Activated CD4-positive, alpha-beta T cell treated with anti-CD3 and anti-CD28 coated beads, Interleukin-2, amount 50 U/mL, for 16 hours (primary cell): ENCODE data around the gene FOXO3.

ENCODE experiments used
- DNase-seq: peaks from one replicate; pipeline ENCODE4 v3.0.0-alpha.2; 2020

Gene FOXO3

DNA sequence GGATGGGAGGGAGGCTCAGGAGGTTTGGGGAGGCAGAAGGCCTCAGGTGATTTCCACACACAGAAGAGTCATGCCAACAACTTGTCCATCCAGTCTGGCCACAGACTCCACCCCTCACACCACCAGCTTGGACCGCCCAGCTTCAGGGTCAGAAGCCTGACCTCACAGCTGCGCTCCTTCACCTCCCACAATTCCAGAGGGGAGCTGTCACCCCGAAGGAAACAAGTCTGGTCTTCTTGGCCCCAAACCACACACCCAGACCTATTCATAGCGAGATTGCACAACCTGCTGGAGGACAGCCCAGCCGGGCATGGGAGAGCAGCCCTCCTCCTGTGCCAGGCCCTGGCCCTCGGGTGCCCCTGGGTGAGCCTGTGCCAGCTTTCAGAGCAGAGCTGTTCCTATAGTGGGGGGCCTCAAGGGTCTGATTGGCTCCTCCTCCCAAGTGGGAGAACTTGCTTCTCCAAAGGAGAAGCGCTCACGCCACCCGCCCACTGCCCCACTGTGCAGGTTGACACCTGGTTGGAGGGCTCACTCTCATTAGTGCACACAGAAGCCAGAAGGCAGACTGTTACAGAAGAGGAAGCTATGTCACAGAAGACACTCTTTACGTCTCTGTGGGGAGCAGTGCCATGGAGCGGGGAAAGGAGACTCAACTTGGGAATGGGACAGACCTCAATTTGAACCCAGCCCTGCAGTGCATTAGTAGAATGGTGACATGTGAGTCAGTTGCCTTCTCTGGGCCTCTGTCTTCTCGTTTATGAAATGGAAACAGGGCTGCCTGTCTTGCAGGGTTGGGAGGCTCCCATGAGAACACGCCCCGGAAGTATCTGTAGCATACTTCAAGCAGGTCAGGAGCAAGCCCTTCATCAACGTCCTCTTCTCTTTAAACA lies 128.8 kb downstream of the FOXO3 start:
- no peak for DNase-seq

DNA sequence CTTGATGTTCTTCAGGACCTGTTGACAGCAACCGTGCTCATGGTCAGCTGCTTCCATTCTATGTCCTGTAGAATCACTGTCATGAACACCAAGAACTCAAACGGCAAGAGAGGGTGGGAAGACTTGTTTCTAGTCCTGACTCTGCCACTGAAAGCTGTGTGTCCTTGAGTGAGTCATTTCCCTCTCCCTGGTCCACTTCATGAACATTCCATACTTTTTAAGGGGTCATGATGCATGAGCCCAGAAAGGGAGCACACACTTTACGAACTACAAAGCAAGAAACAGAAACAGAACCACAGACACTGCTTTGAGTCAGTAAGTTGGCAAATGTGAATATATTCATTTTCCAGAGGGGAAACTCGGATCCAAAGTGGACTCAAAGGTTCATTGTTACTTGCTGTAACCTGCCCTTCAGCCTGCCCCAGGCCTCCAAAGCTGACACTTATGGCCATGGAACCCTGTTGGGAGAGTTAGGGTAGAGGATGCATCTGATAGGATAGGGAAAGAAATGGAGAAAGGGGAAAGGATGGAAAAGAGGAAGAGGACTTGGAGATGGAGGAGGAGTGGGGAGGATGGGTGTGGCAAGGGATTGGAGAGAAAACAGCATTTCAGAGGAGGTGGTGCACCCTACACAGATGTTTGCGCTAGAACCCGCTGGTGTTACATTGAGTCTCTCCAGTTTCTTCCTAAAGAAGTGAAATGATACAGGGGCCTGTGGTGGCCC lies 129.8 kb downstream of the FOXO3 start:
- no peak for DNase-seq

DNA sequence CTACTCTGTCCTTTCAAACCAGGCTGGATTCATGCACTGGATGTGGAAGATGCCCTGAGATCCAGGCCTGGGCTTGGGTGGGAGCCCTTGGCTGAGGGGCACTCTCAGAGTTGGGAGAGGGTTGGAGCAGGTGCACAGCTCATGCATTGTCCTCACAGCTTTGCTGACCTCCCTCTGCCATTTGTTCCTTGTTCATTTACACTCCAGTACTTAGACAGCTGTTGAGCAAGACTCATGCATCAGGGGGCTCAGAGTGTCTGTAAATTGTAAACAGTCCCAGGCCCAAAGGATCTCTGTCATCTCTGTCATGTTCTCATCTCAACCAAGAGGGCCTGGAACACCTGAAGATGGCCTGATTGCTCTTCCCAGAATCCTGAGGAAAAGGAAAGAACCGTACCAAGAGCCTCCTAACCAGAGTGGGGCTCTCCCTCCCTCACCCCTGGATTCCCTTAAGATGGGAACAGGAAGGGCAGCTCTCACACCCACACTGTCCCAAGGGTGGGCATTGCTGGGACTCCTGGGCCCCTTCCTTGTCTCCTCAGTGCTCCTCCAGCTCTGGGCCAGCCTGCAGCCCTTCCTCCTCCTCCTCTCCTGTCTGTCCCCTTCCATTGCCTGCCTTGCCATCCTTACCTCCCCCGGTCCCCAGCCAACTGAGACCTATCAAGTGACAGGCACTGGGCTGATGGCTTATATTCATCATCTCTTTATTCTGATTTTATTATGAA lies 132.9 kb downstream of the FOXO3 start:
- DNase-seq: no peak

DNA sequence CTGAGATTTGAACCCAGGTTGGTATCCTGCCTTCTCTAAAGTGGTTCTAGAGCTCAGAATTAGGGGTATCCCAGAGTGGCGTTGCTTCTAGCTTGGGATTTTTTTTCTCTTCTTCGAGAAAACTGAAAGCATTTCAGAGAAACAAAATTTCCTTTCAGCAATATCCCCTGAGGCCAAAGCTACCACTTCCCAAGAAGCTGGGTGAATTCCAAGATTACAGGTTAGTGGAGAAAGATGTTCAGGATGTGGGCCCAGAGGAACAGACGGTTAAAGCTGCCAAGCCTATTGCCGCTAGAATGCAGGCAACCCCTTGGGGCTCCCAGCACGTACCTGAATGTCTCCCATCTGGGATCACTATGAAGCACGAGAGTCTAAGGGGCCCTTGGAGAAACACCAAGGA lies 134.1 kb downstream of the FOXO3 start:
- DNase-seq: no peak

DNA sequence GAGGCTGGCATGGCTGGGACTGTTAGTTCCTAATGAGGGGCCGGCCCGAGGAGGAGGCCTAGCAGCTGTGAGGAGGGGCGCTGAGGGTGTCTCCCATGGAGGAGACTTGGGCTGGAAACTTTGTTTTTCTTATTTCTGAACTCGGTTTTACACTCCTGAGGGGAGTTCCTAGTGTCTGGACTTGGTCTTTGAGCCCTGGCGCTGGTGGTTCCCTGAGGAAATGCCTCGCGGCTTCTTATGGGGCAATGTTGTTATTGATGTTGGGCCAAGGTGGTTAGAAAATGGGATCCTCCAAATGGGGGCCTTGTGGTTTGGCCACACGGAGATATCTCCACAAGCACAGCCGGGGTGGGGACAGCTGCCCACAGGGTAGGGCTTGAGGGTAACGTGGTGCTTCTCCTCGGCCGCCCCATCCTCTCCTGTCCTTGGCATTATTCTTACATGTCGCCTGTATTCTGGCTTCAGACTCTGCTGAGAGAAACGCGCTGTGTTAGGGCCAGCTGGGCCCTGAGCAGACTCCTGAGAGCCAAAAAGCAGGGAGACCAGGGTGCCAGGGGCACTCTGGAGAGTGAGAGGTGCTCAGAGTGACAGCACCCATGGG lies 136.9 kb downstream of the FOXO3 start:
- no peak for DNase-seq

DNA sequence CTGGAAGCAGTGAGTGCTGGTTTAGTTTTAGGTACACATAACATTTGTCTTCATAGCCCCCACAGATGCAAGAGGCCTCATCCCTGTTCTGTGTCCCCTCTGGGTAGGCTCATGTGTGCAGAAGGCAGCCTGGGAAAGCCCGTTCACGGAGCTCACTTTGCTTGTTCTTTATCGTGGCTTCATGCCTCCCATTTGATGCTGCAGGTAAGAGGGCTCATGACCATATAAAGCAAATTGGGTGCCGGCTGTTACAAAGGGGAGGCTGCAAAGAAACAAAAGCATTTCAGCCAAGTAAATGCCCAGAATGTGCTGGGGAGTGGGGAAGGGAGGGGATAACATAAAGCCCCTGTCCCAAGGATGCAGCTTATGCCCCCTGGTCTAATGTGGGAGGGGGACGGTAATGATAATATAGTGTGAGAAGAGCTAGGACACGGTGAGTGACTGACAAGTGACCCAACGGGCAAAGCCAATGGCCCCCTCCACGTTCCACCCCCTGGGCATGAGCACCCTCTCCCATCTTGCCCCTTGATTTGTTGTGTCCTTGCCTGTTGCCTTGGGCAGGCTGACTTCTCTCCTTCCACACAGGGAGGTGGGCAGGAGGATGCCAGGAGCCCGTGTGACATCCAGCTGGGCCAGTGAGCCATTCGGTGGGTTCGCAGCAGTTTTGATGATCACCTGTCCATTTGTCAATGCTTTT lies 138.0 kb downstream of the FOXO3 start:
- DNase-seq: no peak

DNA sequence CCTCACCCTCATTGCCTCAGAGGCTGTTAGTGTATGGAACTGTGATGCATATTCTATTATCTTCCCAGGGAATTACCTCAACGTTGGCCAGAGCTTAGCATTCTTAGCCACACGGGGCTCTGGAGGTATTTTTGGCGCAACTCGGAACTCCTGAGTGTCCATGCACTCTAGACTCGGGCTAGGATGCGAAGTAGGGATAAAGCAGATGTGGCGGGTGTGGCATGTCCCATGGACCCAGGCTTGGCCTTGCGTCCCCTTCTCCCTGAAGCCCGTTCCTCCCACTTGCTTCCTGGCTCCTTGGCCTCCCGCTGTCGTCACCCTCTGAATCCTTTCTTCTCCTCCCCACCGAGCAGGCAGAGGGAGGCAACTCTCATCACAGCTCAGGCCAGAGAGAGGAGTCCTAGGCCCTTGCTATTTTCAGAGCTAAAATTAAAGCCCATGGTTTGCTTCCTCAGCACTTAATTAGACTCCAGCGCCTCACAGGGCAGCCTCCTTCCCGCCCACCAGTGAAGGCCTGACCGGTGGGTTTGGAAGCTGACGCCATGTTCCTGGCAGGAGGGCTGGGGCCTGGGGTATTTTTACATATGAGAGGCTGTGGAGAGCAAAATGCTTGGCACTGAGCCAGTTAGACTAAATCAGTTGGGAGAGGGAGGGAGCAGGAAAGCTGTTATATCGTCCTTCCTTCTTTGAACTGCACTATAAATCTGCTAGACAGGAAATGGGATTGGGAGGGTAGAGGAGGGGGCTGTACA lies 138.7 kb downstream of the FOXO3 start:
- no peak for DNase-seq

DNA sequence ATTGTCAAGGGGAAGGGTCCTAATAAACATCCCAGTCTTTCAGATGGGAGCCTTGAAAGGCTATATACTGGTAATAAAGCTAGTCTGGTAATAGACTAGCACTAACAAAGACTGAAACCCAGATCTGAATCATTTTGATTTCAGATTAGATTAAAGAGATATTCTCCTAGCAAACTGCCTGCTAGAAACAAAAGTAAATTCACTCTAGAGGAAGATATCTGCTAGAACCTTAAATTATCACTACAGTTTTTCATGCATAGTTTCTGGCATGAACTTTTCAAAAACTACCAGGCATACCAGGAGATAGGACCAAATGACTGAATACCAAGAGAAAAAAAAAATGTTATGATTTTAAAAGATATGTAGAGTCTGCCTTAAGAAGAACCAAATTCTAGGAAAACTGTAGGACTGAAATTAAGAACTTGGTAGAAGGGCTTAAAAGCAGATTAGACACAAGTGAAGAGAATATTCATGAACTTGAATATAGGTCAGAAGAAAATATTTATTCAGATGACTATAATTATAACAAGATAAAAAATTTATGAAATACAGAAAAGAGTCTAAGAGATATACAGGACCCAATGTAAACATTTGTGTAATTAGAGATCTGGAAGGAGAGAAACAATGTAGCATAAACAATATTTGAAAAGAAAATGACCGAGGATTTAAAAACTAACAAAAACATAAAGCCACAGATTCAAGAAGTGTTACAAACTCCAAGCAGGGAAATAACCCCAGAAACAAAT lies 141.6 kb downstream of the FOXO3 start:
- peak; percentile 8 for DNase-seq

DNA sequence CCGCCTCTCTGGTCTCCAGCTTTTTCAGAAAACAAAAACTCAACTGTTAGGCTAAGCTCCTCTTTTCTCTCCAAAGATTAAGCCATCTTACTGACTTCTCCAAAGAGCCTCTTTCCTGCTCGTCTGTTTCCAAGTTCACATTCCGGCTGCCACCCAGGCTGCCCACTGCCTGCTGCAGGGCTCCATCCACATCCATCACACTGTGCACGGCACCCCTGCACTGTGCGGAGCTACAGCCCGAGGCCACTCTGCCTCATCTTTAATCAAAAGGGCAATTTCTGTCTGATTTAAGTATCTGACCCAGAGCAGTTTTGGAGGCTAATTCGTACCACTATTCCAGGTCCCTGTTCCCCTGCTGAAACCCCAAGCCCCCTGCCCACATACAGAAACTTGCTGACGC lies 145.9 kb downstream of the FOXO3 start:
- DNase-seq: no peak

DNA sequence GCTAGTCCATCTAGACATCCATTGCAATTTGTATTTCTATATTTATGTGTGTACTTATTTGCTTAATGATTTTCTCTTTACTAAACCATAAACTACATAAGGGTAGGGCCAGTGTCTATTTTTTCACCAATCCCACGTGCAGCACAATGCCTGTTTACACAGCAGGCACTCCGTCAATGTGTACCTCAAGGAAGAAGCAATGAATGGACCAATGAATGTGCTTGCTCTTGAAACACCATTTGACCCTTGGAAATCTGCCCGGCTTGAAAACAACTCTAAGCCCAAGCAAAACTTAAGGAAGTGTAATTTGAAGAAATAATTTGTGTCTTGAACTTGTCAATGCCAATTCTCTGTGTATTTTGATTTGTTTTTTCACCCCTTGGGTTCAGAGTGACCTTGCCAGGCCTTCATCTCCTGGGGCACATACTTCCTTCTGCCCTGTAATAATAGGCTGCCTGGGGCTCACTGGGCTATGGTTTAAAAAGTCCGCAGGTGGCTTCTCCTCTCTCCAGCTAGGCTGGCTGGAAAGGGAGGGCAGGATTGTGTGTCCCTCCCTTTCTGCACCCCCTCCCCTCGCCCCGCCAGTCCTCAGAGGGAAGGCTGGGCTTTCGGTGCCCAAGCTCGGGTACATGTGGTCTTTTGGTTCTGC lies 146.7 kb downstream of the FOXO3 start:
- no peak for DNase-seq

DNA sequence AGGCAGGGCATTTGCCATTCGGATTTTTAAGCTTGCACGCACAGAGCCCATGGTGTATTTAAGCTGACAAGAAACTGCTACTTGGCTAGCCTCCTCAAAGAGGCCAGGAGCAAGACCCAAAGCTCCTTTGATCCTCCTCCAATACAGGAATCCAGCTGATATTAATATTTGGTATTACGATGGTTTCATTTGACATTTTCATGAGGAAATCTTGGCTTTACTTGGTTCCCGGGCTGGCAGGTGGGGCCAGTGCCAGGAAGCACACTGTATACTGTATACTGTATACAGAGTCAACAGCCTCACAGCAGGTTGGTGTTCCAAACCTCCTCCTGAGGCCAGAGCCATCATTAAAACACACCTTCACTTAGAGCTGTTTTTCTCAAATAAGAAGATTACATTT lies 149.3 kb downstream of the FOXO3 start:
- DNase-seq: no peak

DNA sequence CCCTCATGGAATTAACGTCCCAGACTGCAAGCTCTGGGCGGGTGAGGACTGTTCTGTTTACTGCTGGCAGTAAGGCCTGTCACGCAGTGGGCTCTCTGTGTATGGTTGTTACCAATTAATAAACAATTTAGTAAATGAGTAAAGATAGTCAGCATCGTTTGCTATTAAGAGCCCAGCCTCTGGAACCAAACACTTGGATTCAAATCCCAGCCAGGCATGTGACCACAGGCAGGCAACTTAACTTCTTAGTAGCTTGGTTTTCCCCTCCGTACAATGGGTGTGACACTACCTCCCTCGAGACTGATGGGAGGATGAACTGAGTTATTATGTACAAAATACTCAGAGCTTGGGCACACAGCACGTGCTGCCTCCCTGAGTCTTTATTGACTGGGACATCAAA lies 149.8 kb downstream of the FOXO3 start:
- no peak for DNase-seq

DNA sequence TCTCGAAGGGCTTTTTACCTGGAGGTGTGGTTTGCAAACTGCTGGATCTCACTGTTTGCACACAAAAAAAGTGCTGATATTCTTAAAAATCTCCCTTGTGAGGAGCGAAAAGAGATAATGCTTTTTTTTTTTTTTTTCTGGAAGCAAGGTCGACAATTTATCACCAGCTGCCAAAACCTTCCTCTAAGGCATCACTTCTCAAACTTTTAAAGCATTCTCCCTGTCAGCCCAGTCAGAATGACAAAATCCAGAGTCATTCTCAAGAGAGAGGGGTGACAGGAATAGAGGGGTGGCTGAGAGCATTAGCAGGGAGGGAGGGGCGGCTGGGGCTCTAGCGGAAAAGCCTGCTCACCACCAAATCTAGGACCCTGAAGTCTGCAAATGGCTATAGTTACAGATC lies 150.4 kb downstream of the FOXO3 start:
- no peak for DNase-seq

DNA sequence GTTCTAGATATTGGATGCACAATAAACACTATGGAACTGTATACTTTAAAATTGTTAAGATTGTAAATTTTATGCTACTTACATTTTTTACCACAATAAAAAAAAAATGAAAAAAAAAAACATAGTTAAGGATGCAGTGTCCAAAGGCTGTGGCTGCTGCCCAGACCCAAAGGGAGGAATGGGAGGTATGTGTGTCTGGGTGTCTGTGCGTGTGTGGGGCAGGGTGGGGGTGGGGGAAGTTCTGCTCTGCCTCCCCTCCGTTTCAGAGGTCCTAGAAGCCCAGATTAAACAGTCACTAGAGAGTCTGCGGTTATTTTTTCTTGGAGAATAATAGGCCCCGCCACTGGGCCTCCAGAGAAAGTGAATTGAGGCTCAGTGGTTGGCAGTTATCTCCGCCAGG lies 151.1 kb downstream of the FOXO3 start:
- DNase-seq: no peak

DNA sequence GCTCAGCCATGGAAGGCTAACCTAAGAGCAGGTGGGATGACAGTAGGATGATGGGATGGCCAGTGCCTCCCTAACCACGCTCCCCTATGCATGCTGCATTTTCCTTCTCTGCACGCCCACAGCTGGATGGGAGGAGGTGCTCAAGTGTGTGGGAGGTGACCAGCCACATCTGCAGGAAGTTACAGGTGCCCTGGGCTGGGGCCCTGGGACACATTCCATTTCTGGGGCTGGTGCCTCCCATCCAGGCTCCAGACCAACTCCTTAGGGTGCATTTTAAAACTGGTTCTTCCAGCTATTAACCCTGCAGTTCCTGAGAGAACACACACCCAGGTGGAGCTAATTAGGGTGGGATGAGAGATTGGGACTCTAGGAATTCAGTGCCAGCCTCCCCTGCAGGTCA lies 152.2 kb downstream of the FOXO3 start:
- no peak for DNase-seq

DNA sequence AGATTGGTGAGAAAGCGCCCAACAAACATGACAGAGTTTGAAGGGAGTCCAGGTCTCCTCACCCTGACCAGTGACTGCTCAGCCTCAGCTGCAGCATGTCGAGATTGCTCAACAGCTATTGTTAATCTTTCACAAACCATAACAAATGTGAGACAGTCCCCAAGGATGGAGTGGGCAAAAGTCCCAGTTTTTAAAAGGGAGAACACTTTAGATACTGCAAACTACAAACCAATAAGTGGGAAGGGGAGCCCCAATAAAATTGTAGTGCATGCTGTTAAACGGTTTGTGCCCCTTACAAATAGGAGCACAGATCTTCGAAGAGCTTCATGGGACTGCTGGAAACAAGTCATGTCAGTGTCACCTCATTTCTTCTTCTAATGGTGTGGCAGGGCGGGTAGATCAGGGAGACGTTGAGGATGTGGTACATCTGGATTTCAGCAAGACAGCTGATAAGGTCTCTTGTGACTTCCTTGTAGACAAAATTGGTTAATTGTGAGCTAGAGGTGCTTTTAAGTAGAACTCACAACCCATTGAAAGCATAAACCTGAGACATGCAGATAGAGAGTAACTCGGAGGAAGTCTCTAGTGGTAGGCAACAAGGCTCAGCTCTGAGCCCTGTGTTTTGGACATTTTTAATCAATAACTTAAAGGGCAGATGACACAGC lies 153.5 kb downstream of the FOXO3 start:
- peak; percentile 39 for DNase-seq

DNA sequence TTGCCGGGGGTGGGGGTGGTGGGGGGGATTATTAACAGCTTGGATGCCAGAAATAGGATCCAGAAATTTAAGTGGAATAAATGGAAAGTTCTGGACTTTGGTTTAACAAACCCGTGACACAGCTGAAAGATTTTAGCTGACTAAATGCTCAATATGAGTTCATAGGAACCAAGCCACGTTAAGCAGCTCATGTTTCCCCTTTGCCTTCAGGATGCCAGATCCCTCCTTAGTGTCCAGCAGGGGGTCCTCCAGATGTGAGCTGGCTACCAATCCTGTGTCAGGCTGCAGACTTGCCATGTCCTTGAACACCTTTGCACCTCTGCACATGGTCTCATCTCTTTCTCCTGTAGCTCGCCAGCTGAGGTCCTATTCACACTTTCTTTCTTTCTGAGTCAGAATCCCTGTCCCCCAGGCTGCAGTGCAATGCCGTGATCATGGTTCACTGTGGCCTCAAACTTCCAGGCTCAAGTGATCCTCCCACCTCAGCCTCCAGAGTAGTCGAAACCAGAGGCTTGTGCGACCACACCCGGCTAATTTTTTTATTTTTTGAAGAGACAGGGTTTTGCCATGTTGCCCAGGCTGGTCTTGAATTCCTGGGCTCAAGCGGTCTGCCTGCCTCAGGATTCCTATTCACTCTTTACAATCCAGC lies 154.2 kb downstream of the FOXO3 start:
- no peak for DNase-seq

DNA sequence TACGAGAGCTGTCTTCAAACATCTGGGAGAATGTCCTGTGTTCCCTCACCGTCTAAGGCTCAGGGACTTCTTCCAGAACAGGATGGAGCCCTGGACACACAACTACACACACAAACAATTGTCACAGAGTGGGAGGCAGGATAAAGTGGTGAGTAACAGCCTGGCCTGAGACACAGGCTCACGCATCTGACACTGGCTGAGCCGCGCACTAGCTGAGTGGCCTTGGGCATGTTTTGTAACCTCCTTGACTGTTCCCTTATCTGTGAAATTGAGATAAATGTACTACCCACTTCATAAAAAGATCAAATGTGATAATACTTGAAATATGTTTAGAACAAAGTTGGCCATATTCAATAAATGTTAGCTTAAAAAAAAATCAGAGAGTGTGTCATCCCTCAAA lies 155.1 kb downstream of the FOXO3 start:
- DNase-seq: no peak
